ENCODE data around the gene RPS25. TPM values are rescaled to one million over a fixed set of nuclear protein-coding genes. Genes with fewer than 3 reads are reported as not detected.
"Not testable (repeated sequence)": the region's sequence is repeated elsewhere in the genome, so short reads cannot be mapped to it uniquely, and the experiment has no call there.

The RPS25 gene
- total RNA-seq, 3 donors from 2014 or later = 1,565 to 1,602 (median 1,576) TPM

DNA sequence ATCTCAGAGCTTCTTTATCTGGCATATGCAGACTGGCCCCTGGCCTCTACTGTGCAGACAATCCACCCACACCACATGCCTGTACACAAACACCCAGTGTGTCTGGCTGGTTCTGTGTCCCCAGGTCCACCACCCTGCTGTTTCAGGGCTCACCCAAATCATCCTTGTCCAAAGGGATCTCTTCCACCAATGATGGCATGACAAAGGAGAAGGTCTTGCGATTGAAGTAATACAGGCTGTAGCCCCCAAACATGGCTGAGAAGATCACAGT is 10.9 kb upstream of the RPS25 start:
- ATAC-seq (no peak), DNase-seq (no peak)
- no peaks in the 10 kb centered on the region for H3K9me3 Mint-ChIP-seq
- H3K36me3 Mint-ChIP-seq (ENCODE audit: insufficient read depth) = peaks cover 12% of the 10 kb centered on the region
- H3K4me3 Mint-ChIP-seq = no peak overlapping the region
- no peaks in the 10 kb centered on the region for H3K27me3 Mint-ChIP-seq (ENCODE audit: low read depth)
- H3K4me1 Mint-ChIP-seq (ENCODE audit: low read depth) = peaks cover 26% of the 10 kb centered on the region

DNA sequence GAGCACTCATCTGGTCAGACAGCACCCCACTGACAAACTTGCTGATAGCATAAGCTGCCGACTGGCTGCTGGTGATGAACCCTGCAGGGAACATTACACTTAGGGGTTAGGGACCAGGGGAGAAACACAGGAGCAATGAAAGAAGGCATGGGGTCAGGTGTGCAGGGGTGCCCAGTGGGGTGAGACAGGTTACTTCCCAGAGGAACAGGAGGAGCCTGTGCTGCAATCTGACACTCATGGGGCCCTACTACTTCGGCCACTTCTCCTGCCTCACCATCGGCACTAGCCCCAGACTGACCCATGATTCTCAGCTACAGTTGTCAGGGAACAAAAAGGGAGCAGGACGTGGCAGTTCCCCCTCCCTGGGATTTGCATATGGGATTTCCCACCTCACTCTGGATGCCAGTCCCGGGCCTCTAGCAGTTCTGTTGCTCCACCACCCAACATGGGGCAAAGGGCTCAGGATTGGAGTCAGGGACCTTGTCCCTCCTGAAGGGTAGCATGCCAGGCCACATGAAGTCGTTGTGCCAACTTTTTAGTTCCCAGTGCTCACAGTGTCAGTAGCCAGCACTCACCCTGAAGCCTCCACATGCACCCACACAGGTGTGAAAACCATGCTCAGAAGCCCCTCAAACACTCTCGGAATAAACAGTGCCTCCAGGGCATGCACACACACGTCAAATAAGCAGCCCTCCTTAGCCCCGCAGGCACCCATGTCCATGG is 10.4 kb upstream of the RPS25 start:
- DNase-seq = no peak
- no peaks in the 10 kb centered on the region for H3K9me3 Mint-ChIP-seq
- no peak overlapping the region for H3K4me3 Mint-ChIP-seq
- no peaks in the 10 kb centered on the region for H3K27me3 Mint-ChIP-seq (ENCODE audit: low read depth)
- peaks cover 15% of the 10 kb centered on the region for H3K36me3 Mint-ChIP-seq (ENCODE audit: insufficient read depth)
- H3K4me1 Mint-ChIP-seq (ENCODE audit: low read depth) = peaks cover 30% of the 10 kb centered on the region
- ATAC-seq = no peak

DNA sequence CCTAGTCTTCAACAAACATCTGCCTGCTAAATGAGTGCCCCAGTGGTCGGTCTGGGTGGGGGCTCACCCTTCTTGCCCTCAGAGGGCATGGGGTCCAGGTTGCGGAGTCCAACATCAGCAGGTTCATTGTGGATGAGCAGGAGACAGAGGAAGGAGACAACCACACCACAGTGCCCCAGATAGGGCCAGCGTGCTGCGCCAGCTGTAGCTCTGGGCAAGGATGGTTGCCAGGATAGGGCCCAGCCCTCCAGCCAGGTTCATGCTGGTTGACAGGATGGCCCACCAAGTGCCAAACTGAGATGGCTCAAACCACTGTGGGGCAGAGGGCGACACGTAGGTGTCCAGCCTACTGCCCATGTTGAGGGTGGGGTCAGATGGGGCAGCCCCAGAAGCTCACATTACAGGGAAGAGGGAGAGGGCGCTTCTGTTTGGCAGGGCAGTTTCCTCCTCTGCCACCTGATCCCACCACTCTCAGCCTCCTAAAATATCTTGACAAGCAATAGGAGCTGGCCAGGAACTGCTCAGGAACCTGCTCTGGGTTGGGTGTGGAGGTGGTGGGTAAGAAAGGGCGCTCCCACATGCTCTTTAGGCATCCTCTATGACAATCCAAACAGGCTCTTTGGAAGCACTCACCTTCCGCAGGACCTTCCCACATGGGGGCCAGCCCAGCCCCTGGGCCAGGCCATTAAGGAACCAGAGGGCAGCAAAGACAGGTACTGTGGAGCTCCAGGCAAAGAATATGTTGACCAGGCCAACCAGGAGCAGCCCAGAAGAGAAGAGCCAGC is 9.6 kb upstream of the RPS25 start:
- no peak for ATAC-seq
- Mint-ChIP-seq H3K4me3 (no peak overlapping the region), H3K4me1 (ENCODE audit: low read depth) (peaks cover 34% of the 10 kb centered on the region), H3K9me3 (no peaks in the 10 kb centered on the region), H3K36me3 (ENCODE audit: insufficient read depth) (peaks cover 19% of the 10 kb centered on the region), H3K27me3 (ENCODE audit: low read depth) (no peaks in the 10 kb centered on the region)
- no peak for DNase-seq

DNA sequence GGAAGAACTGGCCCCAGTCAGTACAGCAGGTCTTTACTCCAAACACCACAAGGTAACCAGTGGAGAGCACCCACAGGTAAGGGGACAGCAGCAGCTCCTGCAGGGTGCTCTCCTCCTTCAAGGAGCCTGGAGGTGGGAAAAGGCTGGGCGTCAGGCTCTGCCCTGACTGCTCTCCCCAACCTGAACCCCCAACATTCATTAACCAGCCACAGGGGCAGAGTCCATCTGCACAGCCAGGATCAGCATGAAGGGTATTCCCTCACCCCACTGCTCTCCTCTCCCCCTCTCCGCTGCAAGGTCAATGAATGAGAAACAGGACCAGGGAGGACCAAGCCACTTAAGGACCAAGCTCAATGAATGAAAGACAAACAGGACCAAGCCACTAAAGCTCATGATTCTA is 8.8 kb upstream of the RPS25 start:
- no peaks in the 10 kb centered on the region for H3K9me3 Mint-ChIP-seq
- no peaks in the 10 kb centered on the region for H3K27me3 Mint-ChIP-seq (ENCODE audit: low read depth)
- peaks cover 37% of the 10 kb centered on the region for H3K4me1 Mint-ChIP-seq (ENCODE audit: low read depth)
- H3K36me3 Mint-ChIP-seq (ENCODE audit: insufficient read depth) = peaks cover 19% of the 10 kb centered on the region
- DNase-seq (no peak), ATAC-seq (no peak)
- H3K4me3 Mint-ChIP-seq = no peak overlapping the region

DNA sequence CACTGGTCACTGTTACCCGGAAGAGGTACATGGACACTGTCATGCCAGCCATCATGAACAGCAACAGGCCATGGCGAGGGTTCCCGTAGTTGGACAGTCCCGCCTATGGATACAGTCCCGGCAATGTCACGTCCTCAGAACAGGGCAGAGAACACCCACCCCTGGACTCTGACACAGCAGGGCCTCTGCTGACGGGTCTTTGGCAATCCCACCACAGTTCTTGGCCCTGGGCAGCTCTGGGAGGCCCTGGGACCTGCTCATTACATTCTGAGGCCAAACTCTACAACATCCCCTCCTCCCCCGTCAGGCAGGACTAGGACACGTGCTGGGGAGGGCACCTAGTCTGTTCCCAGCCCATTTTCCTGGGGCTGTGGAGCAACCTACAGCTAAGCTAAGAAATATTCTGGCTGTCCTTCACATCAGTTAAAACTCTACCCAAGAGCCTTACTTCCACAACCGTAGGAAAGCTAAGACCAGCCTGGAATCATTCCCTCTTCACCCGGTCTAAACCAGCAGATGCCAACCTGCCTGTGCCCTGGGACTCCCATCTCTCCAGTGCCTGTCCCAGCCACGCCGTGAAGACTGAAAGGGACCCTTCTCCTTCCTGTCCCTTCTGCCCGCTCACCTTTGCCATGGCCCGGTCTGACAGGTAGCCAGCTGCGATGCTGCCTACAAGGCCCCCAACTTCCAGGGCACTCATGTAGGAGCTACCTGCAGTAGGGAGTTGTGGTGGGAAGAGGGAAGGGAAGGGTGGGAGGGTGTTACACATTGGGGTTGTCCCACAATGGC is 8.0 kb upstream of the RPS25 start:
- H3K4me1 Mint-ChIP-seq (ENCODE audit: low read depth) = peaks cover 41% of the 10 kb centered on the region

DNA sequence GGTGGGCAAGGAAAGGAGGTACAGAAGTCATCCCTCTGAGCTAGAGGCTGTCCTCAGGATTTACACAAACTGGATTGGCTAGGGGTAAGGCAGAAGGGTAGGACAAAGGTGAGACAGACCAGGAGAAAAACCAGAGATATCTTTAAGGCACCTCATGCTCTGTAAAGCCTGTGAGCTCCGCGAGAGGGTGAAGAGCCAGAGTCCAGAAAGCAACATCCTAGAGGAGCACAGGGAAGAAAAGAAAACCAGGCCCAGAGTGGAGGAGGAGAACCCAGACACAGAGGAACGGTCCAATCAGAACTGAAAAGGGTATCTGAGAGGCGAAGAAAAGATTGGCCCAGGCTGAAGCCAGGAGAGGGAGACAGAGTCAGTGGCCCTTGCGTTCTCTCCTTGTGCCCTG is 7.4 kb upstream of the RPS25 start:
- DNase-seq = no peak
- no peaks in the 10 kb centered on the region for H3K9me3 Mint-ChIP-seq
- ATAC-seq = no peak
- H3K36me3 Mint-ChIP-seq (ENCODE audit: insufficient read depth) = peaks cover 19% of the 10 kb centered on the region
- peaks cover 42% of the 10 kb centered on the region for H3K4me1 Mint-ChIP-seq (ENCODE audit: low read depth)
- H3K4me3 Mint-ChIP-seq = no peak overlapping the region
- no peaks in the 10 kb centered on the region for H3K27me3 Mint-ChIP-seq (ENCODE audit: low read depth)

More for the DNA sequence above, 8.0 kb upstream of the RPS25 start:
- no peaks in the 10 kb centered on the region for H3K9me3 Mint-ChIP-seq
- peaks cover 19% of the 10 kb centered on the region for H3K36me3 Mint-ChIP-seq (ENCODE audit: insufficient read depth)
- ATAC-seq (no peak), DNase-seq (no peak)
- no peak overlapping the region for H3K4me3 Mint-ChIP-seq
- no peaks in the 10 kb centered on the region for H3K27me3 Mint-ChIP-seq (ENCODE audit: low read depth)

DNA sequence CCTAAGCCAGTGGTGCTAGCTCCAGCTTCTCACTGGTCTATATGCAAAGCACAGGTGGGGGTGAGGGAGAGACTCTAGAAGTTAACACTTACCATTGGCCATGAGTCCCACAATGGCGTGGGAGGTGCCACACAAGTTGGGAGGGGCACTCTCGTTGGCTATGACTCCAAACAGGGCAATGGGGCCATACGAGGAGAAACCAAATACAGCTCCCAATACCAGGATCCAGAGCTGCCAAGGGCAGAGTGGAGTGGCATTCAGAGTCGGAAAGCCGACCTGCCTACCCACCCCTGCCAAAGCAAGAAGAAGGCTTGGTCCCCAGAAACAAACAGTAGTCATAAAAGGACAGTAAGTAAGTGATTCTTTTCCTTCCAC is 6.9 kb upstream of the RPS25 start:
- no peaks in the 10 kb centered on the region for H3K27me3 Mint-ChIP-seq (ENCODE audit: low read depth)
- no peak for DNase-seq
- H3K9me3 Mint-ChIP-seq = no peaks in the 10 kb centered on the region
- H3K4me3 Mint-ChIP-seq = no peak overlapping the region
- H3K4me1 Mint-ChIP-seq (ENCODE audit: low read depth) = peaks cover 47% of the 10 kb centered on the region
- ATAC-seq = no peak
- peaks cover 20% of the 10 kb centered on the region for H3K36me3 Mint-ChIP-seq (ENCODE audit: insufficient read depth)

DNA sequence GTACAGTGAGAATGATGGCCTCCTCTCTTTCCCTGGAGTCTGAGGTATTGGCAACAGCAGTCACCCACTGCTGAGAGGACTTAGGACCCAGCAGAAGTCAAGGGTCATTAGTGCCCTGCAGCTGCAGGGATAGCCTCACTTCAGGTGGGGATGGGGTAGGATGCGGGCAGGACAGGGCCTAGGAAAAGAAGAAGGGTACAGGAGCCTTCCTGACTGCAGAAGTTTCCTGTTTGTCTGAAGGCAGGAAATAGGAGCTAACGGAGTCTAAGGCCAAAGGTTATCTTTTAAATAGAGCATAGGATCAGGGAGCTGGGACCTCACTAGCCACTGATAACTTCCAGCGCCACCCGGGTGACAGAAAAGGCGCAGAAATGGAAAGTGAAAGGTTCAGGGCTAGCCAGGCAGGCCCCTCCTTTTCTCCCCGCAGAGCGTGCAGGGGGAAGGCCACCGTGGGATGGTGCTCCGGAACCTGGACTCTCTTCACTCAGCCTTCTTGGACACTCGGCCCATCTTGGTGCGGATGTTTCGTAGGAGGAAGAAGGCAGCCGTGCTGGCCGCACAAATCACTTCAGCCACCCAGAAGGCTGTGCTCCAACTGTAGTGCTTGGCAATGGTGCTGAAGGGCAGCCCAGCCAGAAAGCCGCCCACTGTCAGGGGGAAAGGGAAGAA is 6.4 kb upstream of the RPS25 start:
- no peak for DNase-seq
- ATAC-seq = no peak
- peaks cover 47% of the 10 kb centered on the region for H3K4me1 Mint-ChIP-seq (ENCODE audit: low read depth)
- no peaks in the 10 kb centered on the region for H3K9me3 Mint-ChIP-seq
- no peaks in the 10 kb centered on the region for H3K27me3 Mint-ChIP-seq (ENCODE audit: low read depth)
- peaks cover 22% of the 10 kb centered on the region for H3K36me3 Mint-ChIP-seq (ENCODE audit: insufficient read depth)
- no peak overlapping the region for H3K4me3 Mint-ChIP-seq

DNA sequence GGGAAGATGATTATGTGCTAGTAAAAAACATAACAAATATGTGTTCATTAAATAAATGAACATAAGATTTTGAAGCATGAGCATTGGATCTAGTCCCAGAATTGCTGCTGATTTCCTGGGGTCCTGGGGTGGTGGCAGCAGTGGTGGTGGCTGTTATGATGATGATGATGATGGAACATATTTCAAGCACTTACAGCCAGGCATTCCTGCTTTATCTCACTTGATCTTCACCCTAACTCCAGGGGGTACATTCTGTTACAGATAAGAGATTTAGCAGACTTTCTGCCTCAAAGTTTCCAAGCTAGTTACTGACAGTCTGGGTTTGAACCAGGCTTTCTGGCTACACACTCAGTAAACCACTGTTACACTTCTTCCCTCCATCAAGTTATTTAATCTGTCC is 5.6 kb upstream of the RPS25 start:
- DNase-seq = no peak
- no peak for ATAC-seq
- Mint-ChIP-seq H3K4me3 (no peak overlapping the region), H3K36me3 (ENCODE audit: insufficient read depth) (peaks cover 22% of the 10 kb centered on the region), H3K27me3 (ENCODE audit: low read depth) (no peaks in the 10 kb centered on the region), H3K4me1 (ENCODE audit: low read depth) (peaks cover 41% of the 10 kb centered on the region), H3K9me3 (no peaks in the 10 kb centered on the region)

DNA sequence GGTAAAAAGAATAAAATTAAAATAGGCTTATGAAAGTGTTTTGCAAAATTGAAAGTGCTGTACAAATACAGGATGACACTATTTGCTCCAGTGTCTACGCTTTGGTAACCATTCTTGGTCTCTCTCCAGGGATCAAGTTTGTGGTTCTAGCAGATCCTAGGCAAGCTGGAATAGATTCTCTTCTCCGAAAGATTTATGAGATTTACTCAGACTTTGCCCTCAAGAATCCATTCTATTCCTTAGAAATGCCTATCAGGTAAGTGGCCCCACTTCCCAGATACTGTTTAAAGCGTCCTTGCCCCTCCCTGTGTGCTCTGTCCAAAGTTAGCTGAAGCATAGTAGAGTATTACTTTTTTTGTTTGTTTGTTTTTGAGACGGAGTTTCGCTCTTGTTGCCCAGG is 3.5 kb upstream of the RPS25 start:
- DNase-seq (no peak), ATAC-seq (no peak)

DNA sequence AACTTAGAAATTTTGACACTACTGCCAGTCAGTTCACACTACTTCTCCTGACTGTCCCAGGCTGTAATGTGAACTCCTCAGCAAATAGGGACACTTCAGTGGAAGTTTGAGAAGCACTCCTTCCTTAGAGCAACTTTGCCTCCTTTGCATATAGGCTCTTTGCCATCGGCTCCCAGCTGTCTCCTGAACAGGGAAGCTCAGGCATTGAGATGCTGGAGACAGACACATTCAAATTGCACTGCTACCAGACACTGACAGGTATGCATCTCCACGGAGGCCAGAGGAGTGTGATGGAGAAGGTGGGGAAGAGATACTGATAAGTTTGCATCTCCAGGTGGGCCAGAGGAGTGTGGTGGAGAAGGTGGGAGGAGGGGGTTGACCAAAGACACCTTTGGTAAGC is 1.9 kb upstream of the RPS25 start:
- peak overlapping the region; percentile 99 for H3K4me3 Mint-ChIP-seq
- H3K36me3 Mint-ChIP-seq (ENCODE audit: insufficient read depth) = peaks cover 41% of the 10 kb centered on the region
- H3K27me3 Mint-ChIP-seq (ENCODE audit: low read depth) = no peaks in the 10 kb centered on the region
- DNase-seq = no peak
- H3K9me3 Mint-ChIP-seq = no peaks in the 10 kb centered on the region
- H3K4me1 Mint-ChIP-seq (ENCODE audit: low read depth) = peaks cover 54% of the 10 kb centered on the region
- no peak for ATAC-seq

More for the DNA sequence above, 3.5 kb upstream of the RPS25 start:
- Mint-ChIP-seq H3K9me3 (no peaks in the 10 kb centered on the region), H3K36me3 (ENCODE audit: insufficient read depth) (peaks cover 35% of the 10 kb centered on the region), H3K27me3 (ENCODE audit: low read depth) (no peaks in the 10 kb centered on the region), H3K4me3 (peak overlapping the region; percentile 47), H3K4me1 (ENCODE audit: low read depth) (peaks cover 40% of the 10 kb centered on the region)

DNA sequence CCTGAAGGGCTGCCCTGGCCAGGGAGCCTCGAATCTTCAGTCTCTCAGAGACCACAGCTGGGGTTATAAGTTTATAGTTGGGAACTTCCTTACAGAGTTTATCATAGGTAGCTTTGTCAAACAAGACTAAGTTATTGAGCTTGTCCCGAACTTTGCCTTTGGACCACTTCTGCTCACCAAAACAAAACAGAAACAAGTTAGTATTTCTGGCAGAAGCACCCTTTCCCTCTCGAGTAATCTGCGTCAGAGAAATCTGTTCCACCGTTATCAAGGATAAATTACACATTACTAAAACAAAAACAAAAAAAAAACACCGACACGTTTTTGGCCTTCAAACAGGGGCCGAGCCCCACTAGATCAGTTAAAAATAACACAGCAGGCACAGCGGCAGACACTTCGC is 766 bp downstream of the RPS25 start:
- DNase-seq; ATAC-seq; H3K9me3 Mint-ChIP-seq; H3K27me3 Mint-ChIP-seq (ENCODE audit: low read depth): not testable (repeated sequence)
- Mint-ChIP-seq H3K4me3 (peak overlapping the region; percentile 99), H3K4me1 (ENCODE audit: low read depth) (peaks cover 53% of the 10 kb centered on the region), H3K36me3 (ENCODE audit: insufficient read depth) (peaks cover 46% of the 10 kb centered on the region)

DNA sequence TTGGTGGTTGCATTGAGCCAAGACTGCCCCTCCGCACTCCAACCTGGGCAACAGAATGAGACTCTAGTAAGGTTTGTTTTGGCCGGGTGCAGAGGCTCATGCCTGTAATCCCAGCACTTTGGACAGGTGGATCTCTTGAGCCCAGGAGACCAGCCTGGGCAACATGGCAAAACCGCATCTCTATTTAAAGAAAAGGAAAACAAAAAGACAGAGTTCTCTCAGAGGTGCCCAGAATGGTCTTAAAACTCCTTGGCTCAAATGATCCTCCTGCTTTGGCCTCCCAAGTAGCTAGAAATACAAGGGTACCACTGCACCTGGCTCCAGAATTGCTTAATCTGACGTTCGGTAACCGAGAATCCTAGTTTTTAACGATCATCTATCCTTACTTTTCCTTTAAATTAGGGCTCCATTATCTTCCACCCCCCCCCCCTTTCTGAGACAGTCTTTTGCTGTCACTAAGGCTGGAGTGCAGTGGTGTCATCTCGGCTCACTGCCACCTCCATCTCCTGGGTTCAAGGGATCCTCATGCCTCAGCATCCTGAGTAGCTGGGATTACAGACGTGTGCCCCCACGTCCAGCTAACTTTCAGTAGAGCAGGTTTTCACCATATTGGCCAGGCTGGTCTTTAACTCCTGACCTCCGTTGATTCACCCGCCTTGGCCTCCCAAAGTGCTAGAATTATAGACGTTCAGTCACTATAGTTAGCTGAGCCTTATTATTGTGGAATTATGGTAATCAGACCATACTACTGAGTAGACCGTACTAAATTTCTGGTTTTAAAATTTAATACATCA is 1.7 kb downstream of the RPS25 start:
- ATAC-seq (no peak), DNase-seq (no peak)
- Mint-ChIP-seq H3K27me3 (ENCODE audit: low read depth) (no peaks in the 10 kb centered on the region), H3K4me3 (peak overlapping the region; percentile 99), H3K36me3 (ENCODE audit: insufficient read depth) (peaks cover 49% of the 10 kb centered on the region), H3K4me1 (ENCODE audit: low read depth) (peaks cover 47% of the 10 kb centered on the region), H3K9me3 (no peaks in the 10 kb centered on the region)
